Chondrocyte (in vitro differentiated cells): ENCODE measurements around the gene FFAR4. TPM values are rescaled to one million over a fixed set of nuclear protein-coding genes. Genes with fewer than 3 reads are reported as not detected.

Source experiments
- DNase-seq: peaks from one replicate; pipeline ENCODE4 v3.0.0; 2021; ENCODE audit warnings: mixed read lengths, low spot score
- H3K27ac Mint-ChIP-seq: one replicate; pipeline ENCODE4 v1.8.0; 2021; ENCODE audit warnings: mild to moderate bottlenecking, moderate library complexity, mixed read lengths; ENCODE audit not compliant: unreplicated experiment
- H3K27me3 Mint-ChIP-seq: 2 replicates; pipeline ENCODE4 v1.8.0; 2021; ENCODE audit warnings: low read depth, mixed read lengths
- H3K36me3 Mint-ChIP-seq: 2 replicates; pipeline ENCODE4 v1.8.0; 2021; ENCODE audit warnings: low read depth, mixed read lengths
- H3K4me1 Mint-ChIP-seq: 2 replicates; pipeline ENCODE4 v1.8.0; 2021; ENCODE audit warnings: low read depth, mild to moderate bottlenecking, mixed read lengths
- H3K4me3 Mint-ChIP-seq: one replicate; pipeline ENCODE4 v1.8.0; 2021; ENCODE audit warnings: mild to moderate bottlenecking, moderate library complexity, mixed read lengths; ENCODE audit not compliant: unreplicated experiment
- H3K9me3 Mint-ChIP-seq: 2 replicates; pipeline ENCODE4 v1.8.0; 2021; ENCODE audit warnings: low read depth, mixed read lengths
- CTCF ChIP-seq: fragments of 200-600 bp; sonication (generic); IDR thresholded peaks from 2 replicates; pipeline ENCODE4 v1.5.0; 2021; ENCODE audit warnings: antibody characterized with exemption, mild to moderate bottlenecking, moderate library complexity
- total RNA-seq: library from RNA; stranded (reverse); gene quantifications from 3 replicates; pipeline ENCODE4 v1.2.1, GENCODE V29; 2021

Gene FFAR4
- total RNA-seq, 1 donor from 2014 or later = not detected

GRCh38 chr10:93573051-93573909 is 6.8 kb downstream of the FFAR4 start:
- Mint-ChIP-seq H3K9me3 (no peaks in the 10 kb centered on the region), H3K27ac (no peak overlapping the region), H3K4me3 (no peak overlapping the region), H3K4me1 (peaks cover 3% of the 10 kb centered on the region), H3K27me3 (peaks cover 38% of the 10 kb centered on the region), H3K36me3 (peaks cover 5% of the 10 kb centered on the region)
- DNase-seq = no peak
- no peak for TF ChIP-seq CTCF

GRCh38 chr10:93573924-93574323 is 7.5 kb downstream of the FFAR4 start:
- Mint-ChIP-seq H3K4me1 (peaks cover 3% of the 10 kb centered on the region), H3K27me3 (peaks cover 35% of the 10 kb centered on the region), H3K27ac (no peak overlapping the region), H3K4me3 (no peak overlapping the region), H3K9me3 (no peaks in the 10 kb centered on the region), H3K36me3 (peaks cover 5% of the 10 kb centered on the region)
- TF ChIP-seq CTCF = no peak
- DNase-seq = no peak

GRCh38 chr10:93576888-93577287 is 10.4 kb downstream of the FFAR4 start:
- H3K4me1 Mint-ChIP-seq = peaks cover 4% of the 10 kb centered on the region
- no peak overlapping the region for H3K27ac Mint-ChIP-seq
- peaks cover 2% of the 10 kb centered on the region for H3K36me3 Mint-ChIP-seq
- no peak for DNase-seq
- no peak for TF ChIP-seq CTCF
- no peaks in the 10 kb centered on the region for H3K9me3 Mint-ChIP-seq
- H3K4me3 Mint-ChIP-seq = no peak overlapping the region
- H3K27me3 Mint-ChIP-seq = peaks cover 15% of the 10 kb centered on the region

- Mint-ChIP-seq H3K27me3 (peaks cover 9% of the 10 kb centered on the region), H3K36me3 (peaks cover 2% of the 10 kb centered on the region), H3K4me3 (no peak overlapping the region), H3K27ac (no peak overlapping the region), H3K9me3 (no peaks in the 10 kb centered on the region), H3K4me1 (peaks cover 4% of the 10 kb centered on the region)
- no peak for TF ChIP-seq CTCF
- DNase-seq = no peak
Observed at GRCh38 chr10:93577565-93577964, 11.1 kb downstream of the FFAR4 start.

- H3K4me1 Mint-ChIP-seq = peaks cover 4% of the 10 kb centered on the region
- no peak for TF ChIP-seq CTCF
- no peak overlapping the region for H3K4me3 Mint-ChIP-seq
- H3K9me3 Mint-ChIP-seq = no peaks in the 10 kb centered on the region
- peaks cover 4% of the 10 kb centered on the region for H3K27me3 Mint-ChIP-seq
- DNase-seq = no peak
- peaks cover 2% of the 10 kb centered on the region for H3K36me3 Mint-ChIP-seq
- H3K27ac Mint-ChIP-seq = no peak overlapping the region
Observed at GRCh38 chr10:93579089-93579488, 12.6 kb downstream of the FFAR4 start.
